ENCODE data around the gene PTPRN2.

PTPRN2 gene

DNA sequence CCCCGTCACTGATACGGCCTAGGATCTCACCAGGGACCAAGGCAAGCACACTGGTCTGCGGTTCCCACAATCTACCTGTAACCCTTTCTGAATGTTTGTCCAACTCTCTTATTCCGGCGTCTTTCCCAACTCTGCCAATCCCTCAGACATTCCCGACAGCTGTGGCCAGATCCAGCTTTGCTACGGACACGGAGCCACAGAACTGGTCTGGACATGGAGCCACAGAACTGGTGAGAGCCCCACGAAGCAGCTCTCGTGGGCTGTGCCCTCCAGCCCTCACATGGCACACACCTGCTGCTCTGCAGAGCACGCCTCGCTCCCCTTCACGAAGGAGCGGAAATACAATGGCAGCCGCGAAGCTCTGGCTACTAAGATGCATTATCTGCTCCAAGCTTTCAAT, 874.0 kb downstream of the PTPRN2 start:
- Histone ChIP-seq H3K9ac (no peak overlapping the region), H3K27ac (no peak overlapping the region), H3K27me3 (ENCODE audit: control insufficient read depth, insufficient read depth, low read length) (no peaks in the 10 kb centered on the region), H2AFZ (no peak overlapping the region), H3K4me2 (ENCODE audit: low read length) (no peak overlapping the region), H3K79me2 (no peaks in the 10 kb centered on the region), H3K4me1 (no peaks in the 10 kb centered on the region), H3K36me3 (ENCODE audit: control insufficient read depth, insufficient read depth, low read length) (no peaks in the 10 kb centered on the region), H3K9me3 (ENCODE audit: control insufficient read depth, low read length) (no peaks in the 10 kb centered on the region), H3K4me3 (ENCODE audit: low read depth, low read length) (no peak overlapping the region)
- TF ChIP-seq, protein P1, sequence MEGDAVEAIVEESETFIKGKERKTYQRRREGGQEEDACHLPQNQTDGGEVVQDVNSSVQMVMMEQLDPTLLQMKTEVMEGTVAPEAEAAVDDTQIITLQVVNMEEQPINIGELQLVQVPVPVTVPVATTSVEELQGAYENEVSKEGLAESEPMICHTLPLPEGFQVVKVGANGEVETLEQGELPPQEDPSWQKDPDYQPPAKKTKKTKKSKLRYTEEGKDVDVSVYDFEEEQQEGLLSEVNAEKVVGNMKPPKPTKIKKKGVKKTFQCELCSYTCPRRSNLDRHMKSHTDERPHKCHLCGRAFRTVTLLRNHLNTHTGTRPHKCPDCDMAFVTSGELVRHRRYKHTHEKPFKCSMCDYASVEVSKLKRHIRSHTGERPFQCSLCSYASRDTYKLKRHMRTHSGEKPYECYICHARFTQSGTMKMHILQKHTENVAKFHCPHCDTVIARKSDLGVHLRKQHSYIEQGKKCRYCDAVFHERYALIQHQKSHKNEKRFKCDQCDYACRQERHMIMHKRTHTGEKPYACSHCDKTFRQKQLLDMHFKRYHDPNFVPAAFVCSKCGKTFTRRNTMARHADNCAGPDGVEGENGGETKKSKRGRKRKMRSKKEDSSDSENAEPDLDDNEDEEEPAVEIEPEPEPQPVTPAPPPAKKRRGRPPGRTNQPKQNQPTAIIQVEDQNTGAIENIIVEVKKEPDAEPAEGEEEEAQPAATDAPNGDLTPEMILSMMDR (IDR thresholded peaks at IDR 0.05) = no peak

DNA sequence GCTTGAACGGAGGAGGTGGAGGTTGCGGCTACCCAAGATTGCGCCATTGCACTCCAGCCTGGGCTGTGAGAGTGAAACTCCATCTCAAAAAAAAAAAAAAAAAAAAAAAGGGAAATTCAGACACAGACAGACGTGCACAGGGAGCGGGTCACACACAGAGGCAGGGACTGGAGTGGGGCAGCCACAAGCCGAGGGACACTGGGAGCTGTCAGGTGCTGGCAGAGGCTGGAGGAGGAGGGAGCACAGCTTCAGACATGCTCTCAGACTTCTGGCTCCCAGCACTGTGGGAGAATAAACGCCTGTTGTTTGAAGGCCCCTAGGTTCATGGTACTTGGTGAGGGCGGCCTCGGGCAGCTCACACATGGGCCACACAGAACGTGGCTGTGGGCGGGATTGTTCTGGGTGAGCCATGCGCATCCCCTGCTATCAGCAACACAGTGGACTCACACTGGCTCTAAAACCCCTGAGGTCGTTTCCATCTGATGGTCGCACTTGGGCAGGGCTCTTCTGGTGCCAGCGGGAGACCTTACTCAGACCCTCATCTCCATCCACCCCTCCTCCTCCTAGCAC, 874.9 kb downstream of the PTPRN2 start:
- Histone ChIP-seq H3K9ac (no peak overlapping the region), H3K36me3 (ENCODE audit: control insufficient read depth, insufficient read depth, low read length) (no peaks in the 10 kb centered on the region), H3K4me1 (no peaks in the 10 kb centered on the region), H2AFZ (no peak overlapping the region), H3K4me3 (ENCODE audit: low read depth, low read length) (no peak overlapping the region), H3K9me3 (ENCODE audit: control insufficient read depth, low read length) (no peaks in the 10 kb centered on the region), H3K79me2 (no peaks in the 10 kb centered on the region), H3K4me2 (ENCODE audit: low read length) (no peak overlapping the region), H3K27ac (no peak overlapping the region), H3K27me3 (ENCODE audit: control insufficient read depth, insufficient read depth, low read length) (no peaks in the 10 kb centered on the region)
- TF ChIP-seq, protein P1 (IDR thresholded peaks at IDR 0.05) = no peak

DNA sequence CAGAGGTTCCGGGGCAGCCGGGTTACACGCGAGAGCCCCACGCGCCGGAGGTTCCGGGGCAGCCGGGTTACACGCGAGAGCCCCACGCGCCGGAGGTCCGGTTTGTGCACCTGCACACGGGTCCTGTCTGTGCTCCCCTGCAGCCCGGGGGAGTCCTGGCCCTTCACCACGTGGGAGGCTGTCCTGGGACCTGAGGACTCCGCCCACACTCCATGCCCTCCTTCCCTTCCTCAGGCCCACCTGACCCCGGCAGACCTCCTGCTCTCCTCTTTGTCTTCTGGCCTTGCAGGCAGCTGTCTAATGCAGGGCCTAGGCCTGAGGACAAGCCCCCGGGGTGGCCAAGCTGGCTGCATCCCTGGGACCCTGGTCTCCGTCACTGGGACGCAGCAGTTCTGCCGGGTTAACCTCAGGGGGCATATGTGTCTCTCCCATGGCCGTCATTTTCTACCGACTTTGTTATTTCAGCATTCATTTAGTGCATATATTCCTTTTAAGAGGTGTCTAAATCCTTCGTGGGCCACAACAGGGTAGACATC, 876.2 kb downstream of the PTPRN2 start:
- no peaks in the 10 kb centered on the region for H3K27me3 ChIP-seq (ENCODE audit: control insufficient read depth, insufficient read depth, low read length)
- no peaks in the 10 kb centered on the region for H3K79me2 ChIP-seq
- H3K36me3 ChIP-seq (ENCODE audit: control insufficient read depth, insufficient read depth, low read length) = no peaks in the 10 kb centered on the region
- no peak overlapping the region for H3K27ac ChIP-seq
- no peaks in the 10 kb centered on the region for H3K4me1 ChIP-seq
- H3K9me3 ChIP-seq (ENCODE audit: control insufficient read depth, low read length) = no peaks in the 10 kb centered on the region
- no peak overlapping the region for H3K4me2 ChIP-seq (ENCODE audit: low read length)
- no peak overlapping the region for H2AFZ ChIP-seq
- TF ChIP-seq, protein P1 (IDR thresholded peaks at IDR 0.05) = no peak
- no peak overlapping the region for H3K4me3 ChIP-seq (ENCODE audit: low read depth, low read length)
- H3K9ac ChIP-seq = no peak overlapping the region

DNA sequence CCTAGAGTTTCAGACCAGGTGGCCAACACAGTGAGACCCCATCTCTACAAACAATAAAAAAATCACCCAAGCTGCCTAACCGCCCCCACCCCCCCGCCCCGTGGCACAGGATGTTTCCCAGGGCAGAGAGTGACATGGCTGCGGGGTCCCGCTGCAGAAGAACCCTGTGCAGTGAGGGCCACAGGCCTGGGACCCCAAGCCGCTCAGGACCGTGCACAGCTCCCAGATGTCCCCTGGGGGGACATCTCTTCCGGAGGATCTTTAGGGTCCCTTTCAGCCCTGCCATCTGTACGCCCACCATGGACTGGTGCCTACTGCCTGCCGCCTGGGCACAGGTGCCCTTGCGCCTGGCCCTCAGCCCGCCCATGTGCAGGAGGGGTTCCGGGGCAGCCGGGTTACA, 877.2 kb downstream of the PTPRN2 start:
- Histone ChIP-seq H3K36me3 (ENCODE audit: control insufficient read depth, insufficient read depth, low read length) (no peaks in the 10 kb centered on the region), H3K27me3 (ENCODE audit: control insufficient read depth, insufficient read depth, low read length) (no peaks in the 10 kb centered on the region), H3K4me3 (ENCODE audit: low read depth, low read length) (no peak overlapping the region), H3K27ac (no peak overlapping the region), H3K4me2 (ENCODE audit: low read length) (no peak overlapping the region), H3K9me3 (ENCODE audit: control insufficient read depth, low read length) (no peaks in the 10 kb centered on the region), H3K9ac (no peak overlapping the region), H3K79me2 (no peaks in the 10 kb centered on the region), H2AFZ (no peak overlapping the region), H3K4me1 (no peaks in the 10 kb centered on the region)
- TF ChIP-seq, protein P1 (IDR thresholded peaks at IDR 0.05) = no peak

Data from parathyroid adenoma (tissue), 2 donors.